Fibroblast of villous mesenchyme (primary cell): ENCODE measurements around the gene STK32A. TPM values are rescaled to one million over a fixed set of nuclear protein-coding genes. Genes with fewer than 3 reads are reported as not detected.

Source experiments
- DNase-seq: peaks from one replicate; pipeline ENCODE4 v3.0.0-alpha.2; 2010; ENCODE audit warnings: low read depth
- H3K4me3 ChIP-seq: 2 replicates; pipeline ENCODE4 v1.5.1; 2011; ENCODE audit warnings: low read depth, mild to moderate bottlenecking, low read length
- total RNA-seq: library from RNA; depleted of rRNA; stranded (reverse); fragments of >200 nt; gene quantifications from 2 replicates; pipeline ENCODE4 v1.2.3, GENCODE V29; 2012
- TF ChIP-seq, protein P1 (sequence below): IDR thresholded peaks from 2 replicates; pipeline ENCODE4 v1.5.1; 2012; ENCODE audit warnings: low read depth, mild to moderate bottlenecking, low read length; ENCODE audit not compliant: insufficient read depth

STK32A gene
- total RNA-seq, 1 donor, result 2.2 TPM

DNA sequence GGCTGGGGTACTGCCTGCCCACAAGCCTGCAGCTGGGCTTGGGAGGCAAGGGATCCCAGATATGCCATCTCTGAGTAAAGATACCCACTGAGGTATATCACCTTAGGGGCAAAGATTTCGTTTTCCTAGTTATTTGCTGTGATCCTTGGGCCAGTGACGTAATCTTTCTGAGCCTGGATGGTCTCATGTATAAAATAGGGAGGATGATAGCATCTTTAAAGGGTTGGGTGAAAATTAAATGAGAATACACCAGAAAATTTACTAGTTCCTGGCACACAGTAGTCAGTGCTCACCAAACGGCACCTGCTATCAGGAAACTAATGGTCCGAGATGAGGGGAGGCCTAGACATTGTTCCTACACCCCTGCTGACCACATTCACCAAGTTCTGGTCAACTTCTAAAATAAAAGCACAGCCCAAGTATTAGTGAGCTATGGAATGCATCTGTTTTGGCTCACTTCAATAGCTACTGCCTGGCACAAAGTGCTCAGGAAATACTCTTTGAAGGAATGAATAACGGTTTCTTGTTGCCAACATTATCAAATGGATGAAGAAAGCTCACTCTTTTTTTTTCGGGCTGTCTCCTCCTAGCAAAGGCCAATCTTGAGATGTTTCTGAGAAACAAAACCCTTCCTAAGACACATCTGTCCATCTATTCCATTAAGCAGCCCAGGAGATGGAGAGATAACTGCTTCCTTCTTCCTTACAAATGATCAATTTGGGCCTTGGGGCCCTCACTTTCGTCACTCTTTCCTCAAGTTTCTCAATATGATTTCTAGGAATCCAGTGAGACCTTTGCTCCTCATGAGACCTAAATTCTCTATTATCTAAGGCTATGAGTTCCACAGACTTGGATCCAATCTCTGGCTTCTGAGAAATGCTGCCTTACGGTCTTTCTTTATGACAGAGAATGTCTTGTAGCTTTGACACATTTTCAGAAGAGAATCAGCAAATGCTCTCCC, 176.8 kb downstream of the STK32A start:
- TF ChIP-seq, protein P1, sequence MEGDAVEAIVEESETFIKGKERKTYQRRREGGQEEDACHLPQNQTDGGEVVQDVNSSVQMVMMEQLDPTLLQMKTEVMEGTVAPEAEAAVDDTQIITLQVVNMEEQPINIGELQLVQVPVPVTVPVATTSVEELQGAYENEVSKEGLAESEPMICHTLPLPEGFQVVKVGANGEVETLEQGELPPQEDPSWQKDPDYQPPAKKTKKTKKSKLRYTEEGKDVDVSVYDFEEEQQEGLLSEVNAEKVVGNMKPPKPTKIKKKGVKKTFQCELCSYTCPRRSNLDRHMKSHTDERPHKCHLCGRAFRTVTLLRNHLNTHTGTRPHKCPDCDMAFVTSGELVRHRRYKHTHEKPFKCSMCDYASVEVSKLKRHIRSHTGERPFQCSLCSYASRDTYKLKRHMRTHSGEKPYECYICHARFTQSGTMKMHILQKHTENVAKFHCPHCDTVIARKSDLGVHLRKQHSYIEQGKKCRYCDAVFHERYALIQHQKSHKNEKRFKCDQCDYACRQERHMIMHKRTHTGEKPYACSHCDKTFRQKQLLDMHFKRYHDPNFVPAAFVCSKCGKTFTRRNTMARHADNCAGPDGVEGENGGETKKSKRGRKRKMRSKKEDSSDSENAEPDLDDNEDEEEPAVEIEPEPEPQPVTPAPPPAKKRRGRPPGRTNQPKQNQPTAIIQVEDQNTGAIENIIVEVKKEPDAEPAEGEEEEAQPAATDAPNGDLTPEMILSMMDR, result no peak
- H3K4me3 ChIP-seq, result no peak overlapping the region
- no peak for DNase-seq

DNA sequence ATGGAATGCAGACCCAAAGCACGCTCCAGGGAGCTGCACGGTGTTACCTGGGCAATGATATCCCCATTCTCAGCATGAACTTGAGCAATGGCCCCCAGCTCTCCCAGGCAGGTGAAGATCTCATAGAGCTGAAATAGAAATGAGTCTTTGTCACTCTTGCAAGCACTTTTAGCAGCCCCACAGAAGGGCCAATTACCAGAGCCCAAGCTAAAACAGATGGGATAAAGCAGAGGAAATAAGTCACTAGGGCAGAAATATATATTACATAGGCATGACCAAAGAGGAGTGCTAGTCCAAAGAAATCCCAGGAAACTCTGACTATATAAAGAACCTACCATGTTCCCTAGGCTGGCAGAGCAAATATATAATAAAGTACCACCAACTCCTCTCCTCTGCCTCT, 177.7 kb downstream of the STK32A start:
- H3K4me3 ChIP-seq, result no peak overlapping the region
- TF ChIP-seq, protein P1, result no peak
- DNase-seq, result no peak

DNA sequence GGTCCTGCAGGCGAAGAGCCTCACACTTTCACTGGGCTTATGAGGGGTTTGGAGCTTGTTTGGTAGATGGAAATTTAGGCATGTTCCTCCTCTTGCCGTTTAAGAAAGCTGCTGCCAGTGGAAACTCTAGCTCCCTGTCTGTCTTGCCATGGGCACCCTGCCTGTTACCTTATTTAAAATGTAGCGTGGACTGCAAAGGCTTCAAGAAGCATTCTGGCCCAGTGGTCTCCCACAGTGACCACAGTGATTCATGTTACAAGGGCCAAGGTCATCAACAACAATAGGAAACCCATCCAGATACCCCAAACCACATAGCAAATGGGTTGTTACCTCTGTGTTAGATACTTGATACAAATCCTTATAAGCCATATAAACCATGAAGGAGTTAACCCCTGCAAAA, 178.4 kb downstream of the STK32A start:
- no peak overlapping the region for H3K4me3 ChIP-seq
- TF ChIP-seq, protein P1, result no peak
- no peak for DNase-seq

DNA sequence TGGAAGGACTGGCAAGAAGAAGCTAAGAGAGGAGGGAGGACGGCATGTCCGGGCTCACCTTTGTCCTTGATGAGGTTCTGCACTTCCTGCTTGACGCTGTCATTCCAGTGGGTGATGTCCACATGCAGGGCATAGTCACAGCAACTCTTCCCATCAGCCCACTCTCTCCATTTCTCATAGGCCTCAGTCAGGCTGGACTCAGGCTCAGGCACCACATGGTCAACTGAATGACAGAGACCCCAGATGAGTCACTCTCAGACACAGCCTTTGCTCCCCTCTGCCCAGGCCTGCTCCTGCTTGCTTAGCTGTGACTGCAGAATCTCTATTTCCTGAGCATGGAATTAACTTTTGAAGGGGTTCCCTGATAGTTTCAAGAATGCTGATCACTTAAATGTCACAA, 180.8 kb downstream of the STK32A start:
- no peak overlapping the region for H3K4me3 ChIP-seq
- TF ChIP-seq, protein P1, result no peak
- no peak for DNase-seq

DNA sequence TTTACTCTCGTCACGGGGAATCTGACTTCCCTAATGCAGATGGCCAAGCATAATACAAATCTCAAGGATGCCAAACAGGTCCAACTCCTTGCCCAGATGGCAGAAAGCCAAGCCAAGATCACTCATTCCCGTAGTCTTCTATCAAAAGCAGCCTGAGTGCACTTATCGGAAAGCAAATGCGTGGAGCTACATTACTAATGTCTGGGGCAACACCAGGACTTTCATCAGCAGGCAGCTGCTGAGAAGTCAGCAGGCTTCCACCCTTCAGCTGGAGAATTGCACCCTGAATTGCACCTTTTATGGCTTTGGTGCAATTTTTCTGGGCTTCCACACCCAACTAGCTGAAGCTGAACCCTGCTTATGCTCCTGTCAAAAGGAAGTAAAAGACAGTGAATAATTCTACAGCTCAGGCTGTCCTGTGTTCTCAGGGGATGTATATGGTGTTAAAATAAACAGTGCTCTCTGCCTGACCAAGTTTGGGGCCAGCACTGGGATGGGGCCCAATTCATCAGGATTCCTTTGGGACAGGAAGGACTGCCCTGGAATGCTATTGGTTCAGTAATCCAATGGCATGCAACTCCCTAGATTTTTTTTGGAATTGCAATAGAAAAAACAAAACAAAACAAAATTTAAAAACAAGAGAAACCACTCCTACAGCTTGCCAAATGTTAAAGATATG, 182.4 kb downstream of the STK32A start:
- peak; percentile 81 for DNase-seq
- TF ChIP-seq, protein P1, result no peak
- no peak overlapping the region for H3K4me3 ChIP-seq

DNA sequence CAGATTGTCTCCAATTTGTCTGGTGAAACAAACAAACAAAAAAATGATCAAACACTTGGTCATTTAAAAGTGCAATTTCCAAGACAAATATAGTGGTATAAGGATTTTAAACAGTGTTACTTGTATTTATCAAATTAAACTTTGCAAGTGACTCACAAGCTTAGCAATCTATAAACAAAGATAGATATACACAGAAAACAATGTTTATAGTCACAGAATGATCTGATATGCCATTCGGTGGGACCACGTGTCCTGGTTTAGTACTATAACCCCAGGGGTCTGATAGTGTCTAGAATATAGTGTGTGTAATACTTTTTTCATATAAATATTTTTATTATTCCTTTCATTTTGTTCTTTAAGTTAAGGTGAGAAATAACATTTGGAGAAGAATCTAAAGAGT, 183.8 kb downstream of the STK32A start:
- TF ChIP-seq, protein P1, result no peak
- DNase-seq, result no peak
- no peak overlapping the region for H3K4me3 ChIP-seq
